Ishikawa (cell line): ENCODE measurements around the gene PPP1R2C.
A peak's percentile ranks its signal among the peaks of the same experiment; 100 is the strongest.

Source experiments
- CEBPB ChIP-seq: IDR thresholded peaks from 2 replicates; pipeline ENCODE4 v1.6.1; 2012
- CREB1 ChIP-seq: IDR thresholded peaks from 2 replicates; pipeline ENCODE4 v1.6.1; 2012; ENCODE audit warnings: low read depth
- EGR1 ChIP-seq: IDR thresholded peaks from 2 replicates; pipeline ENCODE4 v1.6.1; 2012
- EP300 ChIP-seq: IDR thresholded peaks from 2 replicates; pipeline ENCODE4 v1.6.1; 2012; ENCODE audit warnings: borderline replicate concordance
- FOXM1 ChIP-seq: IDR thresholded peaks from 2 replicates; pipeline ENCODE4 v1.6.1; 2012; ENCODE audit warnings: low read depth, borderline replicate concordance
- NFIC ChIP-seq: IDR thresholded peaks from 2 replicates; pipeline ENCODE4 v1.6.1; 2012
- RAD21 ChIP-seq: IDR thresholded peaks from 2 replicates; pipeline ENCODE4 v1.6.1; 2012; ENCODE audit warnings: low read depth
- TAF1 ChIP-seq: IDR thresholded peaks from 2 replicates; pipeline ENCODE4 v1.6.1; 2012; ENCODE audit warnings: low read depth, mild to moderate bottlenecking
- TCF12 ChIP-seq: IDR thresholded peaks from 2 replicates; pipeline ENCODE4 v1.6.1; 2012; ENCODE audit warnings: low read depth
- TEAD4 ChIP-seq: IDR thresholded peaks from 2 replicates; pipeline ENCODE4 v1.6.1; 2012
- YY1 ChIP-seq: IDR thresholded peaks from 2 replicates; pipeline ENCODE4 v1.6.1; 2012; ENCODE audit warnings: low read depth
- ZBTB7A ChIP-seq: IDR thresholded peaks from 2 replicates; pipeline ENCODE4 v1.6.1; 2012; ENCODE audit warnings: low read depth
- TF ChIP-seq, protein P1 (sequence below): IDR thresholded peaks from 2 replicates; pipeline ENCODE4 v1.6.1; 2012
- TF ChIP-seq, protein P2 (sequence below): IDR thresholded peaks from 2 replicates; pipeline ENCODE4 v1.6.1; 2012; ENCODE audit warnings: low read depth, mild to moderate bottlenecking
- TF ChIP-seq, protein P3 (sequence below): IDR thresholded peaks from 2 replicates; pipeline ENCODE4 v1.6.1; 2012

The PPP1R2C gene

DNA sequence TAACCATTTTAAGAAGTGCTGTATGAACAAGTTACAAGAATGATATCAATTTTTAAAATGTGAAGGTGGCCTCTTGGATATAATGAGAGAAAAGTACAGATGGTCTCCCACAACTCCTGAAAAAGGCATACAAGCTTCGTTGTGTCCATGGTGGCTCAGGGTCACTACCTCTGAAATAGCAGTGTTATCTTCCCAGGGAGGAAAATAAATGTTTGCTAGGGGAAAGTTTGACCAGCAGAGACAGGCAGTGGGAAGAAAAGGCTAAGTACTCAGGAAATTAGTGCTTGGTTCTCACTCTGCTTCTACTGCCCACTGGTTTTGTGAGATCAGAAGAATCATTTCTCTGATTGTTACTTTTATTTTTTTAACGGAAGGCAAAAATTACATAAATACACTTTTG, 39.4 kb downstream of the PPP1R2C start:
- TF ChIP-seq FOXM1 (no peak), EP300 (no peak), ZBTB7A (no peak)

DNA sequence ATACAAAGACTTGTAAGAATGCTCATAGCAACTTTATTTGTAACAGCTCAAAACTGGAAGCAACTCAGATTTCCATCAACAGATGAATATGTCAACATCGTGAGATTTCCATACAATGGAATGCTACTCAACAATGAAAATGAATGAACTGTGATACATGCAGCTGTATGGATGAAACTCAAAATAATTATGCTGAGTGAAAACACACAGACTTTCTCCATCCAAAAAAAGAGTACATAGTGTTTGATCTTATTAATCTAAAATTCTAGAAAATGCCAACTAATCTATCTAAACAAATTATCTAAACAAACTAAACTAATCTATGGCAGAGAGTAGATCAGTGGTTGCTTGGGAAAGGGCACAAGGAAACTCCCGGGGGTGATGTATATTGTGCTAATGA, 42.7 kb downstream of the PPP1R2C start:
- TF ChIP-seq EP300 (no peak), RAD21 (no peak), TCF12 (no peak), EGR1 (no peak), TAF1 (no peak), CREB1 (no peak), NFIC (no peak), TEAD4 (no peak), CEBPB (no peak), YY1 (no peak), ZBTB7A (no peak), FOXM1 (no peak)
- TF ChIP-seq, protein P1, sequence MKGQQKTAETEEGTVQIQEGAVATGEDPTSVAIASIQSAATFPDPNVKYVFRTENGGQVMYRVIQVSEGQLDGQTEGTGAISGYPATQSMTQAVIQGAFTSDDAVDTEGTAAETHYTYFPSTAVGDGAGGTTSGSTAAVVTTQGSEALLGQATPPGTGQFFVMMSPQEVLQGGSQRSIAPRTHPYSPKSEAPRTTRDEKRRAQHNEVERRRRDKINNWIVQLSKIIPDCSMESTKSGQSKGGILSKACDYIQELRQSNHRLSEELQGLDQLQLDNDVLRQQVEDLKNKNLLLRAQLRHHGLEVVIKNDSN, result no peak
- TF ChIP-seq, protein P2, sequence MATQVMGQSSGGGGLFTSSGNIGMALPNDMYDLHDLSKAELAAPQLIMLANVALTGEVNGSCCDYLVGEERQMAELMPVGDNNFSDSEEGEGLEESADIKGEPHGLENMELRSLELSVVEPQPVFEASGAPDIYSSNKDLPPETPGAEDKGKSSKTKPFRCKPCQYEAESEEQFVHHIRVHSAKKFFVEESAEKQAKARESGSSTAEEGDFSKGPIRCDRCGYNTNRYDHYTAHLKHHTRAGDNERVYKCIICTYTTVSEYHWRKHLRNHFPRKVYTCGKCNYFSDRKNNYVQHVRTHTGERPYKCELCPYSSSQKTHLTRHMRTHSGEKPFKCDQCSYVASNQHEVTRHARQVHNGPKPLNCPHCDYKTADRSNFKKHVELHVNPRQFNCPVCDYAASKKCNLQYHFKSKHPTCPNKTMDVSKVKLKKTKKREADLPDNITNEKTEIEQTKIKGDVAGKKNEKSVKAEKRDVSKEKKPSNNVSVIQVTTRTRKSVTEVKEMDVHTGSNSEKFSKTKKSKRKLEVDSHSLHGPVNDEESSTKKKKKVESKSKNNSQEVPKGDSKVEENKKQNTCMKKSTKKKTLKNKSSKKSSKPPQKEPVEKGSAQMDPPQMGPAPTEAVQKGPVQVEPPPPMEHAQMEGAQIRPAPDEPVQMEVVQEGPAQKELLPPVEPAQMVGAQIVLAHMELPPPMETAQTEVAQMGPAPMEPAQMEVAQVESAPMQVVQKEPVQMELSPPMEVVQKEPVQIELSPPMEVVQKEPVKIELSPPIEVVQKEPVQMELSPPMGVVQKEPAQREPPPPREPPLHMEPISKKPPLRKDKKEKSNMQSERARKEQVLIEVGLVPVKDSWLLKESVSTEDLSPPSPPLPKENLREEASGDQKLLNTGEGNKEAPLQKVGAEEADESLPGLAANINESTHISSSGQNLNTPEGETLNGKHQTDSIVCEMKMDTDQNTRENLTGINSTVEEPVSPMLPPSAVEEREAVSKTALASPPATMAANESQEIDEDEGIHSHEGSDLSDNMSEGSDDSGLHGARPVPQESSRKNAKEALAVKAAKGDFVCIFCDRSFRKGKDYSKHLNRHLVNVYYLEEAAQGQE, result no peak
- TF ChIP-seq, protein P3, sequence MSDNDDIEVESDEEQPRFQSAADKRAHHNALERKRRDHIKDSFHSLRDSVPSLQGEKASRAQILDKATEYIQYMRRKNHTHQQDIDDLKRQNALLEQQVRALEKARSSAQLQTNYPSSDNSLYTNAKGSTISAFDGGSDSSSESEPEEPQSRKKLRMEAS, result no peak

DNA sequence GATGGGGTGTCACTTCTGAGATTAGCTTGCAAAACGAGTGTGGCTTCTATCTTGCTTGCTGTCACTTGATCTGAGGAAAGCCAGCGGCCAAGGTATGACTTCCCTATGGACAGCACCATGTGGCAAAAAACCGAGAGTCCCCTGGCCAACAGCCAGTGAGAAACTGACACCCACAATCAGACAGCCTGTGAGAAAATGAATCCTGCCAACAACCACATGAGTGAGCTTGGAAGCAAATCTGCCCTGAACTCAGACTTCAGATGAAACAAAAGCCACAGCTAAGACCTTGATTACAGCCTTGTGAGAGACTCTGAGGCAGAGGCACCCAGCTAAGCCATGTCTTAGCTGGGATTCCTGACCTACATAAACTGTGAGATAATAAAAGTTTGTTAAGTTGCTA, 45.5 kb downstream of the PPP1R2C start:
- TF ChIP-seq NFIC, result 0 out of 2 replicates have a peak, but pooled peaks have one; percentile 35
- no peak for TF ChIP-seq TEAD4
- TF ChIP-seq, protein P2, result no peak
